Measurements from ENCODE around the gene JPH2.

DNA sequence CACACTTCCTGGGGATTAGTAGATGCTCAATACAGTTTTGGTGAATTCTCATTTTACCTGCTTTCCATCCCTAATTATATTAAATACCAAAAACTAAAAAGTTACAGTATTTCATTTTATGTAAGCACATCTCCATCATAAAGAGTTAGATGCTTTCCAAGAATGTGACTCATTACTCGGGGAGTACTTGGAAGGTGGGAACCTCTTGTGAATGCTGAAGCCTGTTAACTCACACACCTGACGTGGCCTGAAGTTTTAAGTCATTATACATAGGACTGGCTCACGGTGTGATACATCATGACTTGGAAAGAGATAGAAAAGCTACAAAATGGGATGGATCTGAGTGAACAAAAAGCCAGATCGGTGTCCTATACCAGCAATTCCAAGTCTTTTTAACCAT lies 25.8 kb upstream of the JPH2 start:
- TF ChIP-seq, protein P1, sequence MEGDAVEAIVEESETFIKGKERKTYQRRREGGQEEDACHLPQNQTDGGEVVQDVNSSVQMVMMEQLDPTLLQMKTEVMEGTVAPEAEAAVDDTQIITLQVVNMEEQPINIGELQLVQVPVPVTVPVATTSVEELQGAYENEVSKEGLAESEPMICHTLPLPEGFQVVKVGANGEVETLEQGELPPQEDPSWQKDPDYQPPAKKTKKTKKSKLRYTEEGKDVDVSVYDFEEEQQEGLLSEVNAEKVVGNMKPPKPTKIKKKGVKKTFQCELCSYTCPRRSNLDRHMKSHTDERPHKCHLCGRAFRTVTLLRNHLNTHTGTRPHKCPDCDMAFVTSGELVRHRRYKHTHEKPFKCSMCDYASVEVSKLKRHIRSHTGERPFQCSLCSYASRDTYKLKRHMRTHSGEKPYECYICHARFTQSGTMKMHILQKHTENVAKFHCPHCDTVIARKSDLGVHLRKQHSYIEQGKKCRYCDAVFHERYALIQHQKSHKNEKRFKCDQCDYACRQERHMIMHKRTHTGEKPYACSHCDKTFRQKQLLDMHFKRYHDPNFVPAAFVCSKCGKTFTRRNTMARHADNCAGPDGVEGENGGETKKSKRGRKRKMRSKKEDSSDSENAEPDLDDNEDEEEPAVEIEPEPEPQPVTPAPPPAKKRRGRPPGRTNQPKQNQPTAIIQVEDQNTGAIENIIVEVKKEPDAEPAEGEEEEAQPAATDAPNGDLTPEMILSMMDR (IDR thresholded peaks at IDR 0.05), result no peak
- TF ChIP-seq POLR2A (IDR thresholded peaks at IDR 0.05), result no peak
